Calu3 (cell line): Measurements from ENCODE around the gene PPIL3. TPM values are rescaled to one million over a fixed set of nuclear protein-coding genes. Genes with fewer than 3 reads are reported as not detected.

Experiments
- BruUV-seq: library from RNA; stranded (reverse); fragments of 400-500 nt; replicated peaks from 2 replicates; lab custom pipeline; 2021; lab: Mats Ljungman, UMichigan
- CTCF ChIA-PET: fragments of 300-600 bp; sonication (Branson Sonifier 250); formaldehyde crosslinking; loops from one replicate; lab custom pipeline; 2022; ENCODE audit warnings: antibody characterized with exemption; lab: Charles Lee
- DNase-seq: peaks from one replicate; pipeline ENCODE4 v3.0.0; 2022
- H3K27ac Mint-ChIP-seq: one replicate; pipeline ENCODE4 v1.8.0; 2022; ENCODE audit warnings: mixed read lengths; ENCODE audit not compliant: unreplicated experiment
- H3K27me3 Mint-ChIP-seq: one replicate; pipeline ENCODE4 v1.8.0; 2022; ENCODE audit warnings: mixed read lengths; ENCODE audit not compliant: unreplicated experiment
- H3K36me3 Mint-ChIP-seq: one replicate; pipeline ENCODE4 v1.8.0; 2022; ENCODE audit warnings: mild to moderate bottlenecking, moderate library complexity, mixed read lengths; ENCODE audit not compliant: insufficient read depth, unreplicated experiment
- H3K4me1 Mint-ChIP-seq: one replicate; pipeline ENCODE4 v1.8.0; 2022; ENCODE audit warnings: mild to moderate bottlenecking, low read depth, mixed read lengths; ENCODE audit not compliant: unreplicated experiment
- H3K4me3 Mint-ChIP-seq: one replicate; pipeline ENCODE4 v1.8.0; 2022; ENCODE audit warnings: mild to moderate bottlenecking, low read depth, moderate library complexity, mixed read lengths; ENCODE audit not compliant: unreplicated experiment
- H3K9me3 Mint-ChIP-seq: one replicate; pipeline ENCODE4 v1.8.0; 2022; ENCODE audit warnings: low read depth, mixed read lengths; ENCODE audit not compliant: unreplicated experiment
- CTCF ChIP-seq: fragments of 200-600 bp; IDR thresholded peaks from one replicate; pipeline ENCODE4 v1.8.0; 2022; ENCODE audit warnings: antibody characterized with exemption; ENCODE audit not compliant: unreplicated experiment
- intact Hi-C: fragments of 100-400 bp; cut with micrococcal nuclease; formaldehyde crosslinking; loops from one replicate; pipeline ENCODE4 v1.10.0; 2022; ENCODE audit not compliant: unreplicated experiment
- total RNA-seq: library from RNA; stranded (reverse); gene quantifications from 2 replicates; pipeline ENCODE4 v1.2.3, GENCODE V29; 2022

PPIL3 gene
- total RNA-seq, 1 experiment from 2014 or later = 28.0 TPM

DNA sequence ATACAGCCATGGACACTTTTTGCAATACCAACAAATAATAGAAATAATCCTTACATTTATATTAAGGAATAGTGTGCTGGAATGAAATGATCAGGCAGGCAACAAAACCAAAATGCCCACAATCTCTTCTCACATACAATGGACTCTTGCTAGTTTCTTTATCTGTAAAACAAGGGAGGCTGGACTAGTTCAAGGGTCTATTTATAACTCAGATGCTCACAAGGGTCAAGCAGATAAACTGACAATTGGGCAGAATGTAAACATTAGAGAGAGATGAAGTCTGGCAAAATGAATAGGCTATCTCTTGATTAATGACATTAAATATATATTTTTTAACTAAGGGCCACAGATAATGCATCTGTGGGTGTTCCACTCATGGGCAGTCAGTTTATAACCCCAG lies 11.4 kb downstream of the PPIL3 start:
- no peak overlapping the region for H3K4me3 Mint-ChIP-seq
- CTCF ChIA-PET = interaction anchor here (0.7 kb wide), 1 partner anchor 305 kb away, joined by 5 read pairs; no protein-coding TSS in a partner anchor
- DNase-seq = no peak
- H3K27me3 Mint-ChIP-seq = no peaks in the 10 kb centered on the region
- BruUV-seq = no TSS peak
- H3K9me3 Mint-ChIP-seq = no peaks in the 10 kb centered on the region
- intact Hi-C loops = no loop called here
- TF ChIP-seq CTCF = no peak
- no peaks in the 10 kb centered on the region for H3K4me1 Mint-ChIP-seq
- H3K27ac Mint-ChIP-seq = no peak overlapping the region
- H3K36me3 Mint-ChIP-seq = peaks cover 21% of the 10 kb centered on the region

- BruUV-seq = no TSS peak
- CTCF ChIA-PET = no interaction called here
Observed at GRCh38 chr2:200873560-200873959, 15.3 kb downstream of the PPIL3 start.

GRCh38 chr2:200871151-200871550 lies 17.7 kb downstream of the PPIL3 start:
- CTCF ChIA-PET = no interaction called here
- Mint-ChIP-seq H3K36me3 (peaks cover 27% of the 10 kb centered on the region), H3K27me3 (no peaks in the 10 kb centered on the region), H3K9me3 (no peaks in the 10 kb centered on the region), H3K27ac (no peak overlapping the region), H3K4me1 (no peaks in the 10 kb centered on the region), H3K4me3 (no peak overlapping the region)
- no peak for TF ChIP-seq CTCF
- BruUV-seq = no TSS peak
- DNase-seq = no peak
- intact Hi-C loops = no loop called here

More at GRCh38 chr2:200873560-200873959, 15.3 kb downstream of the PPIL3 start:
- no peak for TF ChIP-seq CTCF
- Mint-ChIP-seq H3K4me1 (no peaks in the 10 kb centered on the region), H3K36me3 (peaks cover 26% of the 10 kb centered on the region), H3K27me3 (no peaks in the 10 kb centered on the region), H3K9me3 (no peaks in the 10 kb centered on the region), H3K4me3 (no peak overlapping the region), H3K27ac (no peak overlapping the region)
- intact Hi-C loops = no loop called here
- no peak for DNase-seq

DNA sequence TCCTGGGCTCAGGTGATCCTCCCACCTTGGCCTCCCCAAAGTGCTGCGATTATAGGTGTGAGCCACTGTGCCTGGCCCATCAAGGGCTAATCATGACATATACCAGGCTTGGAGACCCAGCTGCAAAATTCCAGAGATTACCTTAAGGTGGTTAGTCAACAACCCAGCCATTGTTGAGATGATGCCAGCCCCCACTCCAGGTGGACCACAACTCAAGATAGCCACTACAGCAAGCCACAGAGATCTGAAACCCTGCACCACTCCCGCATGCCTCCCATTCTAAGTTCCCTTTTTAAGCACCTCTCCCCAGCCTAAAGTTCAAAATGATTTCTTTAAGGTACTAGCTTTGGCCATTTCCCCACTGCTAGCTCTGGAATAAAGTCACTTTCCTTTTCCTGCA lies 19.9 kb downstream of the PPIL3 start:
- H3K4me3 Mint-ChIP-seq = no peak overlapping the region
- H3K27ac Mint-ChIP-seq = no peak overlapping the region
- peaks cover 32% of the 10 kb centered on the region for H3K36me3 Mint-ChIP-seq
- peaks cover 8% of the 10 kb centered on the region for H3K4me1 Mint-ChIP-seq
- CTCF ChIA-PET = interaction anchor here (0.6 to 1.0 kb wide), 2 partner anchors 20 to 36 kb away, joined by 3 to 4 read pairs; partner anchors contain the start of genes NIF3L1 and PPIL3
- TF ChIP-seq CTCF = no peak
- no peak for DNase-seq
- H3K9me3 Mint-ChIP-seq = no peaks in the 10 kb centered on the region
- no TSS peak for BruUV-seq
- H3K27me3 Mint-ChIP-seq = no peaks in the 10 kb centered on the region
- intact Hi-C loops = no loop called here
